GM18511 (cell line): Measurements from ENCODE around the gene C7.
"Not testable (repeated sequence)": the region's sequence is repeated elsewhere in the genome, so short reads cannot be mapped to it uniquely, and the experiment has no call there.

ENCODE experiments used
- ATAC-seq: cut with Tn5 transposase; IDR thresholded peaks from one replicate; pipeline ENCODE4 v1.9.1; 2021; ENCODE audit warnings: mild to moderate bottlenecking, moderate library complexity; ENCODE audit not compliant: unreplicated experiment

Gene C7

GRCh38 chr5:40909264-40909663 lies at the start of gene C7:
TSS of gene C7 (plus strand) at chr5:40909497. CDS start at chr5:40909611, 114 bp downstream.
- ATAC-seq, result no peak

- ATAC-seq, result no peak
These were observed 48.6 kb upstream of the C7 start for GRCh38 chr5:40860711-40861110.

GRCh38 chr5:40865004-40865403 lies 44.3 kb upstream of the C7 start:
- ATAC-seq, result not testable (repeated sequence)

- no peak for ATAC-seq
These were observed 42.5 kb upstream of the C7 start for GRCh38 chr5:40866844-40867243.

GRCh38 chr5:40869384-40869783 lies 39.9 kb upstream of the C7 start:
- ATAC-seq, result no peak

GRCh38 chr5:40871177-40871576 lies 38.1 kb upstream of the C7 start:
- no peak for ATAC-seq

- not testable (repeated sequence) for ATAC-seq
These were observed 37.0 kb upstream of the C7 start for GRCh38 chr5:40872253-40872652.

GRCh38 chr5:40873286-40873880 lies 35.9 kb upstream of the C7 start:
- ATAC-seq, result no peak

GRCh38 chr5:40875958-40876357 lies 33.3 kb upstream of the C7 start:
- no peak for ATAC-seq

- no peak for ATAC-seq
These were observed 31.8 kb upstream of the C7 start for GRCh38 chr5:40877371-40877988.

- ATAC-seq, result peak; percentile 74
These were observed 29.9 kb upstream of the C7 start for GRCh38 chr5:40879163-40879942.

GRCh38 chr5:40882291-40882690 lies 27.0 kb upstream of the C7 start:
- no peak for ATAC-seq

- not testable (repeated sequence) for ATAC-seq
These were observed 26.2 kb upstream of the C7 start for GRCh38 chr5:40883051-40883450.

GRCh38 chr5:40895440-40896425 lies 13.6 kb upstream of the C7 start:
- not testable (repeated sequence) for ATAC-seq

GRCh38 chr5:40904205-40904993 lies 4.9 kb upstream of the C7 start:
- peak; percentile 93 for ATAC-seq

GRCh38 chr5:40904994-40905306 lies 4.3 kb upstream of the C7 start:
- no peak for ATAC-seq

GRCh38 chr5:40906351-40906751 lies 2.9 kb upstream of the C7 start:
- ATAC-seq, result no peak

GRCh38 chr5:40909723-40910122 lies 426 bp downstream of the C7 start:
- ATAC-seq, result no peak

- no peak for ATAC-seq
These were observed 2.0 kb downstream of the C7 start for GRCh38 chr5:40911266-40911665.

- no peak for ATAC-seq
These were observed 5.5 kb downstream of the C7 start for GRCh38 chr5:40914835-40915234.
